BJ (cell line): ENCODE results near the gene FBXO48. TPM values are rescaled to one million over a fixed set of nuclear protein-coding genes. Genes with fewer than 3 reads are reported as not detected.
A peak's percentile ranks its signal among the peaks of the same experiment; 100 is the strongest.
"Not testable (repeated sequence)": the region's sequence is repeated elsewhere in the genome, so short reads cannot be mapped to it uniquely, and the experiment has no call there.

Experiments used
- CTCF ChIA-PET: fragments of 350-600 bp; formaldehyde crosslinking; extraction: SDS; loops from one replicate; lab custom pipeline; 2021; ENCODE audit warnings: antibody characterized with exemption, inconsistent platforms; lab: Yijun Ruan, JAX
- POLR2A ChIA-PET: fragments of 300-600 bp; sonication (Branson Sonifier 250); formaldehyde crosslinking; extraction: SDS; loops from one replicate; lab custom pipeline; 2021; ENCODE audit warnings: antibody characterized with exemption; lab: Charles Lee
- DNase-seq: peaks from one replicate; pipeline ENCODE4 v3.0.0-alpha.2; 2011; ENCODE audit warnings: low read depth
- H3K27me3 ChIP-seq: 2 replicates; pipeline ENCODE4 v1.6.0; 2011; ENCODE audit warnings: low read length; ENCODE audit not compliant: control insufficient read depth, insufficient read depth
- H3K36me3 ChIP-seq: 2 replicates; pipeline ENCODE4 v1.5.1; 2011; ENCODE audit warnings: low read length; ENCODE audit not compliant: control insufficient read depth, insufficient read depth
- H3K4me3 ChIP-seq: 2 replicates; pipeline ENCODE4 v1.5.1; 2011; ENCODE audit warnings: low read depth, mild to moderate bottlenecking, control low read depth, low read length
- CTCF ChIP-seq: IDR thresholded peaks from 2 replicates; pipeline ENCODE4 v1.5.1; 2011; ENCODE audit warnings: low read depth, mild to moderate bottlenecking, control low read depth, inconsistent platforms, low read length, moderate library complexity; ENCODE audit not compliant: insufficient read depth
- polyA plus RNA-seq: library from polyadenylated mRNA; depleted of rRNA; stranded (reverse); fragments of >200 nt; gene quantifications from 2 replicates; pipeline ENCODE4 v1.2.3, GENCODE V29; 2011

The FBXO48 gene
- polyA plus RNA-seq, 1 experiment: 0.49 TPM

- ChIA-PET CTCF (interaction anchor here (0.9 to 2.0 kb wide), 3 partner anchors 11 to 94 kb away, joined by 3 to 10 read pairs (median 5); no protein-coding TSS in a partner anchor), POLR2A (no interaction called here)
- no peaks in the 10 kb centered on the region for H3K27me3 ChIP-seq
- H3K4me3 ChIP-seq: no peak overlapping the region
- no peak for TF ChIP-seq CTCF
- H3K36me3 ChIP-seq: no peaks in the 10 kb centered on the region
- DNase-seq: no peak
Observed at GRCh38 chr2:68499133-68499532, 32.0 kb upstream of the FBXO48 start.

- Histone ChIP-seq H3K36me3 (no peaks in the 10 kb centered on the region), H3K4me3 (no peak overlapping the region), H3K27me3 (no peaks in the 10 kb centered on the region)
- no peak for TF ChIP-seq CTCF
- POLR2A ChIA-PET: no interaction called here
- DNase-seq: no peak
- CTCF ChIA-PET: interaction anchor here (1.6 to 1.7 kb wide), 2 partner anchors 9 to 103 kb away, joined by 6 to 7 read pairs; no protein-coding TSS in a partner anchor
Observed at GRCh38 chr2:68491582-68491981, 24.5 kb upstream of the FBXO48 start.

GRCh38 chr2:68489282-68489681 is 22.2 kb upstream of the FBXO48 start:
- TF ChIP-seq CTCF: no peak
- DNase-seq: no peak
- Histone ChIP-seq H3K27me3 (no peaks in the 10 kb centered on the region), H3K4me3 (no peak overlapping the region), H3K36me3 (no peaks in the 10 kb centered on the region)
- ChIA-PET POLR2A (no interaction called here), CTCF (interaction anchor here (0.6 to 2.6 kb wide), 5 partner anchors 9 to 106 kb away, joined by 3 to 11 read pairs (median 6); no protein-coding TSS in a partner anchor)

- CTCF ChIA-PET: interaction anchor here (0.6 to 2.6 kb wide), 9 partner anchors 10 to 437 kb away, joined by 3 to 13 read pairs (median 3); no protein-coding TSS in a partner anchor
- H3K4me3 ChIP-seq, DNase-seq, H3K27me3 ChIP-seq, POLR2A ChIA-PET, H3K36me3 ChIP-seq: not testable (repeated sequence)
Observed at GRCh38 chr2:68488605-68489004, 21.5 kb upstream of the FBXO48 start.

- DNase-seq: no peak
- CTCF ChIA-PET: interaction anchor here (0.7 to 3.9 kb wide), 12 partner anchors 10 to 438 kb away, joined by 3 to 30 read pairs (median 6); no protein-coding TSS in a partner anchor
- no peaks in the 10 kb centered on the region for H3K27me3 ChIP-seq
- no peaks in the 10 kb centered on the region for H3K36me3 ChIP-seq
- POLR2A ChIA-PET: no interaction called here
- TF ChIP-seq CTCF: peak; percentile 45
- H3K4me3 ChIP-seq: no peak overlapping the region
Observed at GRCh38 chr2:68487773-68488355, 20.8 kb upstream of the FBXO48 start.
